ENCODE measurements around the gene RBBP4.
"Not testable (repeated sequence)": the region's sequence is repeated elsewhere in the genome, so short reads cannot be mapped to it uniquely, and the experiment has no call there.

- not testable (repeated sequence) for TF ChIP-seq CTCF, POLR2A (IDR thresholded peaks at IDR 0.05)
Observed at GRCh38 chr1:32711221-32711620, 60.2 kb downstream of the RBBP4 start.
